ENCODE measurements around the gene ZPLD1.

- TF ChIP-seq CTCF (IDR thresholded peaks at IDR 0.05) = no peak
- TF ChIP-seq POLR2A (IDR thresholded peaks at IDR 0.05) = no peak
- no peak for TF ChIP-seq POLR2AphosphoS5 (IDR thresholded peaks at IDR 0.05)
These were observed 79.4 kb downstream of the ZPLD1 start for GRCh38 chr3:102514241-102514640.
